ENCODE data around the gene TBC1D5. TPM values are rescaled to one million over a fixed set of nuclear protein-coding genes. Genes with fewer than 3 reads are reported as not detected.
A peak's percentile ranks its signal among the peaks of the same experiment; 100 is the strongest.

Gene TBC1D5
- total RNA-seq, 3 donors from 2014 or later (not counting 1 experiment from before 2014, with no cell fraction given) = 63.8 to 81.9 (median 74.9) TPM

GRCh38 chr3:17259685-17260084 is 482.7 kb downstream of the TBC1D5 start:
- H3K27ac Mint-ChIP-seq = no peak overlapping the region
- no peaks in the 10 kb centered on the region for H3K9me3 Mint-ChIP-seq
- 88% methylated on average over 5 of the region's 5 CpGs for WGBS (ENCODE audit: insufficient coverage)
- Histone ChIP-seq H3K27me3 (ENCODE audit: control insufficient read depth, insufficient read depth, low read length) (no peaks in the 10 kb centered on the region), H3K4me1 (ENCODE audit: control insufficient read depth, insufficient read depth, low read length) (no peaks in the 10 kb centered on the region), H3K36me3 (ENCODE audit: control insufficient read depth, insufficient read depth, low read length) (no peaks in the 10 kb centered on the region), H3K4me3 (ENCODE audit: low read length) (no peak overlapping the region), H3K9me3 (ENCODE audit: control insufficient read depth, insufficient read depth, low read length) (no peaks in the 10 kb centered on the region), H3K27ac (ENCODE audit: low read length) (no peak overlapping the region)
- no peak for TF ChIP-seq CTCF (IDR thresholded peaks at IDR 0.05)
- DNase-seq (no peak), ATAC-seq (no peak)
- H3K4me1 Mint-ChIP-seq = no peaks in the 10 kb centered on the region
- no peak overlapping the region for H3K4me3 Mint-ChIP-seq
- intact Hi-C loops (cut with micrococcal nuclease) = loop anchor here (1.0 to 2.0 kb wide), 3 partner anchors 154 to 1729 kb away; no protein-coding TSS in a partner anchor
- no peaks in the 10 kb centered on the region for H3K27me3 Mint-ChIP-seq (ENCODE audit: low read depth in 2 of 2)
- no peaks in the 10 kb centered on the region for H3K36me3 Mint-ChIP-seq

DNA sequence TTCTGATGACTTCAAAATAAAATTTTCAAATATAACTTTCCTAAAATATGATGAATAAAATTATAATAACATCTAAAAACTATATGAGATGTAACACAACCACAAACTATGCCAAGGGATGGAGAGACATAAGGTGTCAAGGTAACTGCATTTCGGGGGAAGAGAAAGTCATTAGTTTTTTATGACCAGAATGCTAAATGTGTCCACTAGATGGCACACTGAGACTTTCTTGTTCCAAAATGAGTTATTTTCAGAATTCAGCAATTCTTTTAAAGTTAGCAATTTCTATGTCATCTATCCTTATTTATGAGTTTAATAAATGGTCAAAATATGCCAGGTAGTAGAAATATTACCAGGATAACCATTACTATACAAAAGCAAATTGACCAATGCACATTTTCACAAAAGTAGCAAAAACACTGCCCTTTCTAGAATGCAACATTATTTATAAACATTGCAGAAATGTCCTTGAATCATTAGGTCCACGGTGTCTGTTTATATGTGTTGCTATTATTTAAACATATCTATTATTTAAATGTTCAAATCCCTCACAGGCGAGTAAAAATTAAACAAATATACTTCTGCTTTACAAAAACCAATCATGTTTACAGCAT is 483.5 kb downstream of the TBC1D5 start:
- H3K9me3 Mint-ChIP-seq = no peaks in the 10 kb centered on the region
- no peaks in the 10 kb centered on the region for H3K36me3 Mint-ChIP-seq
- 0% methylated on average over 1 of the region's 3 CpGs for WGBS (ENCODE audit: insufficient coverage)
- Histone ChIP-seq H3K4me3 (ENCODE audit: low read length) (no peak overlapping the region), H3K27me3 (ENCODE audit: control insufficient read depth, insufficient read depth, low read length) (no peaks in the 10 kb centered on the region), H3K36me3 (ENCODE audit: control insufficient read depth, insufficient read depth, low read length) (no peaks in the 10 kb centered on the region), H3K4me1 (ENCODE audit: control insufficient read depth, insufficient read depth, low read length) (no peaks in the 10 kb centered on the region), H3K27ac (ENCODE audit: low read length) (no peak overlapping the region), H3K9me3 (ENCODE audit: control insufficient read depth, insufficient read depth, low read length) (no peaks in the 10 kb centered on the region)
- ATAC-seq (peak in 1 of 3 donors; percentile 40), DNase-seq (peak in 1 of 2 donors; percentile 75)
- no peaks in the 10 kb centered on the region for H3K4me1 Mint-ChIP-seq
- H3K27me3 Mint-ChIP-seq (ENCODE audit: low read depth in 2 of 2) = no peaks in the 10 kb centered on the region
- TF ChIP-seq CTCF (IDR thresholded peaks at IDR 0.05) = peak; percentile 94
- intact Hi-C loops (cut with micrococcal nuclease) = loop anchor here (1.0 to 2.0 kb wide), 3 partner anchors 154 to 1730 kb away; no protein-coding TSS in a partner anchor
- H3K4me3 Mint-ChIP-seq = no peak overlapping the region
- H3K27ac Mint-ChIP-seq = no peak overlapping the region

- H3K36me3 Mint-ChIP-seq = no peaks in the 10 kb centered on the region
- H3K27ac Mint-ChIP-seq = no peak overlapping the region
- H3K4me1 ChIP-seq (ENCODE audit: control insufficient read depth, insufficient read depth, low read length) = no peaks in the 10 kb centered on the region
- H3K9me3 Mint-ChIP-seq = no peaks in the 10 kb centered on the region
- no peak overlapping the region for H3K4me3 ChIP-seq (ENCODE audit: low read length)
- ATAC-seq (no peak), DNase-seq (no peak)
- H3K9me3 ChIP-seq (ENCODE audit: control insufficient read depth, insufficient read depth, low read length) = no peaks in the 10 kb centered on the region
- H3K27me3 ChIP-seq (ENCODE audit: control insufficient read depth, insufficient read depth, low read length) = no peaks in the 10 kb centered on the region
- no peak overlapping the region for H3K27ac ChIP-seq (ENCODE audit: low read length)
- no peak for TF ChIP-seq CTCF (IDR thresholded peaks at IDR 0.05)
- no peak overlapping the region for H3K4me3 Mint-ChIP-seq
- intact Hi-C loops (cut with micrococcal nuclease) = no loop called here
- H3K4me1 Mint-ChIP-seq = no peaks in the 10 kb centered on the region
- H3K36me3 ChIP-seq (ENCODE audit: control insufficient read depth, insufficient read depth, low read length) = no peaks in the 10 kb centered on the region
- no peaks in the 10 kb centered on the region for H3K27me3 Mint-ChIP-seq (ENCODE audit: low read depth in 2 of 2)
These were observed 485.2 kb downstream of the TBC1D5 start for GRCh38 chr3:17257269-17257668.

DNA sequence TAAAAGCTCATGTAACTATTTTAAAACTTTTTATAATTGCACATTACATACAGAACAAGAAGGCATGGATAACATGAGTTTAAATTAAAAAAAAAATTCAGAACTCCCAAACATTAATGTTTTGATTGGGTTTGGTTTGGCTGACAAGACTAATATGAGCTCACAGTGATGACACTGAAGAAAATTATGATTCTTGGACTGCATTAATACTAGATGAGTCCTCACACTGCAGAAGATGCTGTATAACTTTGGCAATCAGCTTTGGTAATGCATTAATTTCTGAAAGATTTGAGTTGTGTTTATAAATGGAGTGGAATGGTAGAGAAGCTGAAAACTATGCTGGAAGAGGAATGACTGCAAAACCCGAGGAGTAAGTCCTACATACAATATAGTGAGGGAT is 498.8 kb downstream of the TBC1D5 start:
- Mint-ChIP-seq H3K4me3 (no peak overlapping the region), H3K36me3 (no peaks in the 10 kb centered on the region), H3K27me3 (ENCODE audit: low read depth in 2 of 2) (no peaks in the 10 kb centered on the region), H3K27ac (no peak overlapping the region), H3K9me3 (no peaks in the 10 kb centered on the region), H3K4me1 (no peaks in the 10 kb centered on the region)
- H3K4me1 ChIP-seq (ENCODE audit: control insufficient read depth, insufficient read depth, low read length) = no peaks in the 10 kb centered on the region
- no peak overlapping the region for H3K27ac ChIP-seq (ENCODE audit: low read length)
- ATAC-seq (no peak), DNase-seq (no peak)
- intact Hi-C loops (cut with micrococcal nuclease) = no loop called here
- no peaks in the 10 kb centered on the region for H3K27me3 ChIP-seq (ENCODE audit: control insufficient read depth, insufficient read depth, low read length)
- H3K9me3 ChIP-seq (ENCODE audit: control insufficient read depth, insufficient read depth, low read length) = no peaks in the 10 kb centered on the region
- H3K36me3 ChIP-seq (ENCODE audit: control insufficient read depth, insufficient read depth, low read length) = no peaks in the 10 kb centered on the region
- TF ChIP-seq CTCF (IDR thresholded peaks at IDR 0.05) = no peak
- H3K4me3 ChIP-seq (ENCODE audit: low read length) = no peak overlapping the region
- WGBS (ENCODE audit: insufficient coverage) = 87% methylated on average over 1 of the region's 1 CpG

All from natural killer cell (primary cell).